Endodermal cell (in vitro differentiated cells): Measurements from ENCODE around the gene BRI3. TPM values are rescaled to one million over a fixed set of nuclear protein-coding genes. Genes with fewer than 3 reads are reported as not detected.

ENCODE experiments used
- DNase-seq: peaks from one replicate; pipeline ENCODE4 v3.0.0-alpha.2; 2017
- H3K27ac ChIP-seq: 2 replicates; pipeline ENCODE4 v1.5.1; 2013; ENCODE audit warnings: mild to moderate bottlenecking, low read depth, low read length, moderate library complexity
- H3K27me3 ChIP-seq: 2 replicates; pipeline ENCODE4 v1.6.1; 2013; ENCODE audit warnings: mild to moderate bottlenecking, low read length, moderate library complexity; ENCODE audit not compliant: insufficient read depth, control insufficient read depth, poor library complexity, severe bottlenecking
- H3K36me3 ChIP-seq: 2 replicates; pipeline ENCODE4 v1.7.0; 2013; ENCODE audit warnings: mild to moderate bottlenecking, low read length, moderate library complexity; ENCODE audit not compliant: control insufficient read depth, insufficient read depth
- H3K4me1 ChIP-seq: one replicate; pipeline ENCODE4 v1.7.0; 2013; ENCODE audit warnings: low read length; ENCODE audit not compliant: control insufficient read depth, insufficient read depth
- H3K4me3 ChIP-seq: 2 replicates; pipeline ENCODE4 v1.5.1; 2013; ENCODE audit warnings: mild to moderate bottlenecking, low read length, moderate library complexity
- H3K9ac ChIP-seq: 2 replicates; pipeline ENCODE4 v1.6.1; 2013; ENCODE audit warnings: mild to moderate bottlenecking, low read length, moderate library complexity; ENCODE audit not compliant: poor library complexity, severe bottlenecking; ENCODE audit errors: extremely low read depth
- H3K9me3 ChIP-seq: 2 replicates; pipeline ENCODE4 v1.6.1; 2013; ENCODE audit warnings: mild to moderate bottlenecking, low read length, moderate library complexity; ENCODE audit not compliant: control insufficient read depth
- H3K27ac Mint-ChIP-seq: 2 replicates; pipeline ENCODE4 v1.8.0; 2020; ENCODE audit warnings: mixed read lengths
- H3K27me3 Mint-ChIP-seq: 2 replicates; pipeline ENCODE4 v1.8.0; 2021; ENCODE audit warnings: mild to moderate bottlenecking, mixed read lengths; ENCODE audit not compliant: insufficient read depth
- H3K36me3 Mint-ChIP-seq: 2 replicates; pipeline ENCODE4 v1.8.0; 2020; ENCODE audit warnings: low read depth, mixed read lengths
- H3K4me1 Mint-ChIP-seq: 2 replicates; pipeline ENCODE4 v1.8.0; 2020; ENCODE audit warnings: mixed read lengths
- H3K4me3 Mint-ChIP-seq: 2 replicates; pipeline ENCODE4 v1.8.0; 2020; ENCODE audit warnings: mild to moderate bottlenecking, moderate library complexity, mixed read lengths
- H3K9me3 Mint-ChIP-seq: 2 replicates; pipeline ENCODE4 v1.8.0; 2020; ENCODE audit warnings: mild to moderate bottlenecking, mixed read lengths
- WGBS, 2 experiments: methylation state at CpG; one replicate each; pipeline versions ENCODE4 v1.1.5 to v1.1.7; 2013; ENCODE audit warnings: missing lambda C conversion rate in 2 of 2, mixed read lengths in 1 of 2; ENCODE audit not compliant: insufficient coverage in 1 of 2, insufficient read length in 1 of 2; 5-methylcytosine and 5-hydroxymethylcytosine counted together
- long read RNA-seq, 4 experiments: library from polyadenylated mRNA in 2 of 4; library from RNA in 1 of 4; library from capped mRNA in 1 of 4; stranded (forward) in 3 of 4; unstranded in 1 of 4; transcript quantifications; one replicate each; pipeline ENCODE4 v2.0.0, GENCODE V29; 2020 to 2021; ENCODE audit warnings: inconsistent platforms in 1 of 4
- polyA plus RNA-seq, 2 experiments: library from polyadenylated mRNA; stranded (reverse); fragments of 50-300 nt; gene quantifications; one replicate each; pipeline ENCODE4 v1.2.3, GENCODE V29; 2013
- total RNA-seq, 2 donors: library from RNA; stranded (reverse); fragmentation: NEBNext Ultra II Directional in 1 of 2; extraction: Animal tissue kit (Norgen Biotek cat#: 25700) in 1 of 2; gene quantifications; 2 replicates in 1 of 2; 3 replicates in 1 of 2; pipeline ENCODE4 v1.2.1, GENCODE V29; 2021
- TF ChIP-seq, protein P1 (sequence below): fragments of 200-600 bp; sonication (generic); conservative IDR thresholded peaks from 2 replicates; pipeline ENCODE4 v1.5.0; 2021; ENCODE audit warnings: antibody characterized with exemption, mild to moderate bottlenecking

The BRI3 gene, protein sequence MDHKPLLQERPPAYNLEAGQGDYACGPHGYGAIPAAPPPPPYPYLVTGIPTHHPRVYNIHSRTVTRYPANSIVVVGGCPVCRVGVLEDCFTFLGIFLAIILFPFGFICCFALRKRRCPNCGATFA
- total RNA-seq = 100 to 1,000 TPM; 130 to 152 TPM
- polyA plus RNA-seq (2013, experiment 1 of 2) = 158 TPM
- polyA plus RNA-seq (2013, experiment 2 of 2) = 139 TPM
- long read RNA-seq, experiment 1, transcript BRI3-201 (3 exons, 780 nt) = major isoform, 94 of 108 reads
- long read RNA-seq, experiment 1, partial matches to known transcripts = 7 of 108 reads
- long read RNA-seq, experiment 1, other reads (novel, unspliced or antisense) = 7 of 108 reads
- long read RNA-seq, experiment 2, transcript BRI3-201 (3 exons, 780 nt) = major isoform, 14 of 18 reads
- long read RNA-seq, experiment 2, partial matches to known transcripts = 1 of 18 reads
- long read RNA-seq, experiment 2, other reads (novel, unspliced or antisense) = 3 of 18 reads
- long read RNA-seq, experiment 3, partial matches to known transcripts = 0 of 2 reads
- long read RNA-seq, experiment 3, other reads (novel, unspliced or antisense) = 1 of 2 reads
- long read RNA-seq, experiment 4, partial matches to known transcripts = 0 of 3 reads
- long read RNA-seq, experiment 4, other reads (novel, unspliced or antisense) = 3 of 3 reads

DNA sequence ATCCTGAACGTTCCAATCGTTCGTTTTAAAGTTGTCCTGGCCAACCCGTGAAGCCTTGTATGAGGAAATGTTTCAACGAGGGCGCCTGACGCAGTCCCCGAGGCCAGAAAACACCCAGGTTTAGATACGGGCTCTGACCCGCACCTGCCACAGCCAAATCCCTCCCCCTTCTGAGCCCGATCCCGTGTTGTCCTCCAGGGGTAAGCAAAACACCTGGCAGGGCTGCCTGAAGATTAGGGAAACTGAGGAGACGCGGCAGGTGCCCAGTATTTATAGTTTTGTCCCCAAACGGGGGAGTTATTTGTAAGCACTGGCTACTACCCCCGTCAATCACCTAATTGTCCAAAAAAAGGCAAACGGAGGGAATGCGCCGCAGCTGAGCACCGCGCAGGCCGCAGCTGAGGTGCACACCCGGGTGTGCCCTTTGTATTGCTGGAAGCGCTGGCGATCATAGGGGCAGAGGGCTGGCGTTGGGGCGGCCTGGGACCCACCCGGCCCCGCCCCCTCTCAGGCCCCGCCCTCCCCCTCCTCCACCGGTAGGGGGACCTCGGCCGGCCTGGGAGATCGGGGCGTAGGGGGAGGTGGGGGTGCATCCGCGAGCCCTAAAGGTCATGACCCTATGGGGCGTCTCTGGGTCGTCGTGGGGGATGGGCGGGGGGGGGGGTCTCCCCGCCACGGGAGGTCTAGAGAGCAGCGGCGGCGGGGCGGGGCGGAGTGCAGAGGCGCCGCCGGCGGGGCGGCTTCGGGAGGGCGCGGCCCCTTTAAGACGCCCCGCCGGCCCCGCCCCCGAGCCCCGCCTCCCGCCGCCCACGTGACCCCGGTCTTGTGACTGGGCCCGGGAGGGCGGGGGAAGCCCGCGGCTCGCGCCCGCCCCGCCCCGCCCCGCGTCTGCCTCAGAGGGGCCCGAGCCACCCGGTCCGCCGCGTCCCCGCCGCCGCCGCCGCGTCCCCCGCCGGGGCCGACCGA, at the start of gene BRI3:
TSS of gene BRI3 (plus strand) at position 896 of the 966 bp plus-strand sequence. CDS start 110 bp downstream, outside the sequence.
- peak; percentile 97 for DNase-seq
- TF ChIP-seq, protein P1, sequence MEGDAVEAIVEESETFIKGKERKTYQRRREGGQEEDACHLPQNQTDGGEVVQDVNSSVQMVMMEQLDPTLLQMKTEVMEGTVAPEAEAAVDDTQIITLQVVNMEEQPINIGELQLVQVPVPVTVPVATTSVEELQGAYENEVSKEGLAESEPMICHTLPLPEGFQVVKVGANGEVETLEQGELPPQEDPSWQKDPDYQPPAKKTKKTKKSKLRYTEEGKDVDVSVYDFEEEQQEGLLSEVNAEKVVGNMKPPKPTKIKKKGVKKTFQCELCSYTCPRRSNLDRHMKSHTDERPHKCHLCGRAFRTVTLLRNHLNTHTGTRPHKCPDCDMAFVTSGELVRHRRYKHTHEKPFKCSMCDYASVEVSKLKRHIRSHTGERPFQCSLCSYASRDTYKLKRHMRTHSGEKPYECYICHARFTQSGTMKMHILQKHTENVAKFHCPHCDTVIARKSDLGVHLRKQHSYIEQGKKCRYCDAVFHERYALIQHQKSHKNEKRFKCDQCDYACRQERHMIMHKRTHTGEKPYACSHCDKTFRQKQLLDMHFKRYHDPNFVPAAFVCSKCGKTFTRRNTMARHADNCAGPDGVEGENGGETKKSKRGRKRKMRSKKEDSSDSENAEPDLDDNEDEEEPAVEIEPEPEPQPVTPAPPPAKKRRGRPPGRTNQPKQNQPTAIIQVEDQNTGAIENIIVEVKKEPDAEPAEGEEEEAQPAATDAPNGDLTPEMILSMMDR = peak; percentile 21
- H3K9me3 ChIP-seq = no peaks in the 10 kb centered on the region
- Mint-ChIP-seq H3K4me3 (peak within 1 kb of the TSS; percentile 84), H3K4me1 (peaks cover 20% of the 10 kb centered on the region), H3K9me3 (no peaks in the 10 kb centered on the region), H3K36me3 (peaks cover 6% of the 10 kb centered on the region), H3K27me3 (no peaks in the 10 kb centered on the region), H3K27ac (peak within 1 kb of the TSS; percentile 90)
- no peaks in the 10 kb centered on the region for H3K4me1 ChIP-seq
- peak within 1 kb of the TSS; percentile 85 for H3K9ac ChIP-seq
- WGBS, 2 experiments = 1 to 8% methylated on average over 12 to 80 of the region's 92 CpGs
- H3K36me3 ChIP-seq = no peaks in the 10 kb centered on the region
- peak within 1 kb of the TSS; percentile 88 for H3K4me3 ChIP-seq
- peak within 1 kb of the TSS; percentile 84 for H3K27ac ChIP-seq
- no peaks in the 10 kb centered on the region for H3K27me3 ChIP-seq

DNA sequence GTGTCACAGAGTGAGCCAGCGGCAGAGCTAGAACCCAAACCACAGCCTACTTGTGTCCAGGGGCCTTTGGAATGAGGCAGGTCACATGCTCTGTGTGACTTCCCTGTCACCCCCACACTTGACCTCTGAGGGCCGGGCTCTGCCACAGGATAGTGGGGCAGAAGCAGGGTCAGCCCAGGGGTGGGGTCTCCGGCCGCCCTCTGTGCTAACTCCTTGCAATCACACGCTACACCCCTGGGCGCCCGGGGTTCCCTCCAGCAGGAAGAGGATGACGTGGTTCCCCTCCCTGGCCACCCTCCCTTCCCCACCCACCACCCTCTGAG, 49.3 kb upstream of the BRI3 start:
- peaks cover under 1% of the 10 kb centered on the region for H3K36me3 ChIP-seq
- 94 to 100% methylated on average over 2 to 8 of the region's 8 CpGs for WGBS, 2 experiments
- H3K27me3 ChIP-seq = no peaks in the 10 kb centered on the region
- H3K9ac ChIP-seq = no peak overlapping the region
- Mint-ChIP-seq H3K36me3 (peaks cover 9% of the 10 kb centered on the region), H3K4me1 (no peaks in the 10 kb centered on the region), H3K4me3 (no peak overlapping the region), H3K27ac (no peak overlapping the region), H3K9me3 (no peaks in the 10 kb centered on the region), H3K27me3 (no peaks in the 10 kb centered on the region)
- H3K4me3 ChIP-seq = no peak overlapping the region
- H3K4me1 ChIP-seq = no peaks in the 10 kb centered on the region
- TF ChIP-seq, protein P1 = no peak
- H3K9me3 ChIP-seq = no peaks in the 10 kb centered on the region
- no peak overlapping the region for H3K27ac ChIP-seq
- DNase-seq = no peak

DNA sequence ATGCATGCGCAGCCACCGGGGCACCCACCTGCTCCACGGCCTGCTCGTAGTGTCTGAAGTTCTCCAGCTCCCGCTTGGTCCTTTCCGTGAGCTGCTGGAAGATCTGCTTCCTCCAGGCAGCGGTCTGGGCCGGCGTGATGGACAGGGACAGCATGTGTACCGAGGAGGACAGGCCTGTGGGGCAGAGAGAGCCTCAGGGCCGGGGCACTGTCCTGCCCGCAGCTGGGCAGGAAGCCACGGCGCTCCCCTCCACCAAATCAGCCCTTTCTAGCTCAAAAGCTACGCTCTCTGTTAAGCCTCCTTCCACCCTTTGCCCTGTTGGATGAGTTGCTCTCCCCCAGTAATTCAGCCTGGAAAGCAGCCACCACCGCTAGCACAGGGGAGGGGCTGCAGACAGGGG, 48.7 kb upstream of the BRI3 start:
- no peak overlapping the region for H3K9ac ChIP-seq
- H3K4me1 Mint-ChIP-seq = no peaks in the 10 kb centered on the region
- H3K9me3 Mint-ChIP-seq = no peaks in the 10 kb centered on the region
- H3K27ac Mint-ChIP-seq = no peak overlapping the region
- H3K27me3 Mint-ChIP-seq = no peaks in the 10 kb centered on the region
- TF ChIP-seq, protein P1 = no peak
- no peak overlapping the region for H3K4me3 ChIP-seq
- DNase-seq = no peak
- no peaks in the 10 kb centered on the region for H3K9me3 ChIP-seq
- no peaks in the 10 kb centered on the region for H3K4me1 ChIP-seq
- 87 to 93% methylated on average over 7 to 16 of the region's 16 CpGs for WGBS, 2 experiments
- H3K36me3 Mint-ChIP-seq = peaks cover 7% of the 10 kb centered on the region
- no peak overlapping the region for H3K4me3 Mint-ChIP-seq
- H3K36me3 ChIP-seq = no peaks in the 10 kb centered on the region
- no peak overlapping the region for H3K27ac ChIP-seq
- no peaks in the 10 kb centered on the region for H3K27me3 ChIP-seq
